Measurements from ENCODE around the gene CRIP3.
"Not testable (repeated sequence)": the region's sequence is repeated elsewhere in the genome, so short reads cannot be mapped to it uniquely, and the experiment has no call there.

CRIP3 gene

DNA sequence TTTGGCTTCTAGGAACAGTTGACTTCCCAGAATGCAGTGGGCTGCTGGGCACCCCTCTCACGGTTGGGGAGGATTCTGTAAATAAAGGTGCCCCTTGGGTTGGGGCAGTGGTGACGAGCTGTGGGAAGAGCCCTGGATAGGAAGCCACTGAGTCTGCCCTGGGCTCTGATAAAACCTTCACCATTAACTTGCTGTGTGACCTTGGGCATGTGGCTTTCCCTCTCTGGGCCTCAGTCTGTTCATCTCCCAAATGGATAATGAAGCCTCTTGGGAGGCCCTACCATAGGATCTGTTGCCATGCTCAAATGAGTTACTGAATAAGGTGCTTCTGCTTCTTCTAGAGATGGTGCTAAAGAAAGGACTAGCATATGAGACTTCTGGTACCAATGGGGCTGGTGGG is 3.7 kb downstream of the CRIP3 start:
- DNase-seq = no peak

DNA sequence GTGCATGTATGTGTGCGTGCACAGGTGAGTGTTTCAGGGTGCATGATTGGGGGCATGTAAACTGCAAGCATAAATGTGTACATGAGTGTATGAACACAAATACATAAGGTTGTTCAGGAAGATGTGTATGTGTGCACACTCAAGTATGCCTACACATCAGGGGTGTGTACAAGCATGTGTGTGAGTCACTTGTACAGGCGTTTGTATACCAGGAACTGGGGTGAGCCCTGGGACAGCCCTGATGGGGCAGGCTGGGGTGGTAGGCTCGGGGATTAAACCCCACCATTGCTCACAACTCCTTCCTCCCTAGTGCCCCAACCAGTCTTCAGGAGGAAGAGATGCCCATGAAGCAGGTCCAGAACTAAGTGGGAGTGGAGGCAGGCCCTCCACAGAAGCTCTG is 4.3 kb downstream of the CRIP3 start:
- DNase-seq = no peak

DNA sequence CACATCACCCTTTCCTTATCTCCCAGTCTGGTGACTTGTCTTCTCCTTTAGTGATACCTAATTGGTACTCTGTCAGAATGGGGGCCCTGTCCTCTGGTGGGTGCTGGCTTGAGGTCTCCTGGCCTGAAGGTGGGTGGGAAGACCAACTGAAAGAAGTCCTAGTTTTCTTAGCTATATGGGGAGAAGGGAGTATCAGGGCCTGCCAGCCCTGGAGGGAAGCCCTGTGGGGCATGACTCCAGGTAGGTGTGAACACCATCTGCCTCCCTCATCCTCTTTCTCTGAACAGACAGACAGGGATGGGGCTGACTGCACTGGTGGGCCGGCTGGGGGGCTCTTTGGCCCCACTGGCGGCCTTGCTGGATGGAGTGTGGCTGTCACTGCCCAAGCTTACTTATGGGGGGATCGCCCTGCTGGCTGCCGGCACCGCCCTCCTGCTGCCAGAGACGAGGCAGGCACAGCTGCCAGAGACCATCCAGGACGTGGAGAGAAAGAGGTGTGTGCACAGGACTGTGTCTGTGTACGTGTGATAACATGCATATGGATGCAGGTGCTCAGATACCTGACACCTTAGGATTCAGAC is 4.8 kb downstream of the CRIP3 start:
- DNase-seq = no peak

DNA sequence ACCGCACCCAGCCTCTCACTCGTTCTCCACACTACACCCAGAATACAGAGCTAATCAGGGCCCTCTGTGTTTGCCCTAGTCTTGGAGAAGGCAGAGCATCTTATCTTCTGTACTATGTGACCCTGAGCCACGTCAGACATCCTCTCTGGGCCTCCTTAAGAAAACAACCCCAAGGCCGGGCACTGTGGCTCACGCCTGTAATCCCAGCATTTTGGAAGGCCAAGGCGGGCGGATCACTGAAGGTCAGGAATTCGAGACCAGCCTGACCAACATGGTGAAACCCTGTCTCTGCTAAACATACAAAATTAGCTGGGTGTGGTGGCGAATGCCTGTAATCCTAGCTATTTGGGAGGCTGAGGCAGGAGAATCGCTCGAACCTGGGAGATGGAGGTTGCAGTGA is 5.6 kb downstream of the CRIP3 start:
- not testable (repeated sequence) for DNase-seq

DNA sequence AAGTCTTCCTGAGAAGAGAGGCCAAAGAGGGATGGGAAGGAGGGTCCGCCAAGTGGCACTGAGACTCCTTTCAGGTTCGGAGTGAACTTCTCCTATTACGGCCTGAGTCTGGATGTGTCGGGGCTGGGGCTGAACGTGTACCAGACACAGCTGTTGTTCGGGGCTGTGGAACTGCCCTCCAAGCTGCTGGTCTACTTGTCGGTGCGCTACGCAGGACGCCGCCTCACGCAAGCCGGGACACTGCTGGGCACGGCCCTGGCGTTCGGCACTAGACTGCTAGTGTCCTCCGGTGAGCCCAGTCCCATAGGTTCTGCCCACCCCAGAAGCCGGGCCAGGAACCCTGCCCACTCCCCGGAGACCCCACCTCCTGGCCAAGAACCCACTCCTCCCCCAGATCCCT is 6.5 kb downstream of the CRIP3 start:
- no peak for DNase-seq

DNA sequence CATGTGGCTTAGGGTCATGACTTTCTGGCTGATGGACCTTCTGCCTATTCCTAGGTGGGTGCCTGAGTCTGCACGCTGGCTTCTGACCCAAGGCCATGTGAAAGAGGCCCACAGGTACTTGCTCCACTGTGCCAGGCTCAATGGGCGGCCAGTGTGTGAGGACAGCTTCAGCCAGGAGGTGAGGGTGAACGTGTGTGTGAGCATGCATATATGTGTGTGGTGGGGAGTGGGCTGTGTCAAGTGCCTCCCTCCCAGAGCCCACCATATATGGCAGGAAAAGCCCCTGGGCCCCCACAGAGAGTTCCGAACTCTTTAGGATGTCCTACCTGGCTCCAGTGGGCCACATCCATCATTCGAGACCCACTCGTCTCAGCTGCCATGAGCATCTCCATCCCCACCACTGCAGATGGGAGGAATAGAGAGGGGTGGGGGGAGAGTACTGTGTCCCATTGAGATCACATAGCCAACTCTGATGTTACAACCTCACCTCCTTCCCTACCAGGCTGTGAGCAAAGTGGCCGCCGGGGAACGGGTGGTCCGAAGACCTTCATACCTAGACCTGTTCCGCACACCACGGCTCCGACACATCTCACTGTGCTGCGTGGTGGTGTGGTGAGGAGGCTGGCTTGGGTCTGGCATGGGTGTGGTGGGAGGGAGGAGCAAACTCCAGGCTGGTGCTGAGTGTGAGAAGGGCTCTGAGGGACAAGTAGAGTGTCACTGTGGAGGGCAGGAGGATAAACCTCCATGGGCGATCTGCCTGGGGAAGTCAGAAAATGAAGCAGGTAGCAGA is 7.3 kb downstream of the CRIP3 start:
- no peak for DNase-seq

DNA sequence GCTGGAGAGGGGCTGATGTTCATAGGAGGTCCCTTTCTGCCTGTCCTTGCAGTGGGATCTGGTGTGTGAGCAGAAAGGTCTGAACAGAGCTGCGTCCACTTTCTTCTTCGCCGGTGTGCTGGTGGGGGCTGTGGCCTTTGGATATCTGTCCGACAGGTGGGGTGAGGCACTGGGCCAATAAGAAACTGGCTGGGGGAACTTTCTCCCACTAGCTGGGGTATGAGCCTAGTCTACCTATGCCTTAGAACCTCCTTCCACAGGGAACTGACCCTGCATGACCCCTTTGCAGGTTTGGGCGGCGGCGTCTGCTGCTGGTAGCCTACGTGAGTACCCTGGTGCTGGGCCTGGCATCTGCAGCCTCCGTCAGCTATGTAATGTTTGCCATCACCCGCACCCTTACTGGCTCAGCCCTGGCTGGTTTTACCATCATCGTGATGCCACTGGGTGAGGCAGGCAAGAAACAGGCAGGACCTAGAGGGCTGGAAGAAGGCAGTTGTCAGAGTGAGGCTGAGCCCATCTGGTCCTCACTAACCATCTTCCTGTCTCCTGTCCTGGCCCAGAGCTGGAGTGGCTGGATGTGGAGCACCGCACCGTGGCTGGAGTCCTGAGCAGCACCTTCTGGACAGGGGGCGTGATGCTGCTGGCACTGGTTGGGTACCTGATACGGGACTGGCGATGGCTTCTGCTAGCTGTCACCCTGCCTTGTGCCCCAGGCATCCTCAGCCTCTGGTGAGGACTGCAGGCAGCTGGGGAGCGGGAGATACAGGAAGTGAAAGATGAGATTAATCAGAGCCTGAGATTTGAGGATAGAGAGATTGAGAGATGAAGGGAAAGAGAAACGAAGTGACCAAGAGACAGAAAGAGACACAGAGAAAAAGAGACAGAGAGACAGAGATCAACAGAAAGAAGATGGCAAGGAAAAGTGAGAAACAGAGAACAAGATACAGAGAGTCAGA is 9.0 kb downstream of the CRIP3 start:
- DNase-seq = no peak

DNA sequence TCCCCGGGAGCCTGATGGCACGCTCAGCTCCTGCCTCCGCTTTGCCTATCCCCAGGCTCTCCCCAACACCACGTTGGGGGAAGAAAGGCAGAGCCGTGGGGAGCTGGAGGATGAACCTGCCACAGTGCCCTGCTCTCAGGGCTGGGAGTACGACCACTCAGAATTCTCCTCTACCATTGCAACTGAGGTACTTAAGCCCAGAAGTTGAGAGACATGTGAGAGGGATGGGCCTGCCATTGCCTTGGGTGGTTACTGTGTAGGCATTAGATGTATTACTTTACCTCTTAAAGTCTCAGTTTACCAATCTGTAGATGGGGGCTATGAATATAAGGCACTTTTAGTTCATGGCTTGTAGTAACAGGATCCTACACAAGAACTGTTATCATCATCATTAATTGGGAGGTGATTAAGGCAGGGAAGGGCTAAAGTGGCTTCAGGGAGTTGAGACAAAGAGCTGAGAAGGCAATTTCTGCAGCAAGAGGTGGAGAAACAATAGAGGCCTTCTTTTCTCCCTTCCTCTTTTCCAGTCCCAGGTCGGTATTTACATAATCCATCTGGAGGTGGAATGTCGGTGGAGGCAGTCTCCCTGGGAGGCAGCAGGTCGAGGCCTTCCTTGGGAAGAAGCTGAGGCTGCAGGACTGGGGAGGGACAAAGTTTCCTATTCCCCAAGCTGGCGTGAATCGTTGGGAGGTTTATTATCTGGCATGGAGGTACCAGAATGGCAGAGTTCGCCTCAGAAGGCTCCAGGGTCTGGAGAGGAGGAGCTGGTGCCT is 9.9 kb downstream of the CRIP3 start:
- no peak for DNase-seq

DNA sequence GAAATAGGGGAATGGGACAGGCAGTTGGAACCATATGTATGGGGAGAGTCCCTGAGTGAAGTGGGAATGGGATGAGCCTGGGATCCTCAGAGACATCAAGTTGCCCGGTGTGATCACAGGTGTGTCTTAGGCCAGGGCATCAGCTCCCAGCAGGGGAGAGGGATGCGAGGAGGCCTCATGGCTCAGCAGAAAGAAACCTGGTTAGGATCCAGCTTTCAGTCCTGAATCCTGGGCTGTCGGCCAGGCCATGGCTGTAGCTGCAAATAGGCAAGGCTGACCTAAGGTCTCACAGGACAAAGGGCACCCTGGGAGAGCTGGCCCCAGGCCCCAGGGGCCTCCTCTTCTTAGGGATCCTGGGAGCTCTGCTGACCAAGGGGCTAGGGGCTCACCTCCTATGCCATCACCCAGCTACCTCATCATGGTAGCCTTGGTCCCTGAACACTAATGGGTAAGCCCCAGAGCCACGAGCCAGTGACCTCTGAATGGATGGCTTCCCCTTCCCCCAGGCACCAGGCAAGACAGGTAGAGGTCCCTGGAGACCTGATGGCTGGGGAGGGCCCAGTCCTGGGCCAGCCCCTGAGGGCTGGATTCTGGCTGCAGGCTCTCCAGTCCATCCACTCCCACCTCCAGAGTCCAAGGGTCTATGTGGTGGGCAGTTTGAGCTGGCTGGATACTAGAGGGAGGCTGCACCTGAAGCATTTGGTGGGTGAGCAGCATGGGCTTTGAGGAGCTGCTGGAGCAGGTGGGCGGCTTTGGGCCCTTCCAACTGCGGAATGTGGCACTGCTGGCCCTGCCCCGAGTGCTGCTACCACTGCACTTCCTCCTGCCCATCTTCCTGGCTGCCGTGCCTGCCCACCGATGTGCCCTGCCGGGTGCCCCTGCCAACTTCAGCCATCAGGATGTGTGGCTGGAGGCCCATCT is 10.7 kb downstream of the CRIP3 start, which contains the start of gene SLC22A7:
TSS of gene SLC22A7 (plus strand) at position 617 of the 921 bp plus-strand sequence. CDS start at position 716, 99 bp downstream.
- DNase-seq = no peak

DNA sequence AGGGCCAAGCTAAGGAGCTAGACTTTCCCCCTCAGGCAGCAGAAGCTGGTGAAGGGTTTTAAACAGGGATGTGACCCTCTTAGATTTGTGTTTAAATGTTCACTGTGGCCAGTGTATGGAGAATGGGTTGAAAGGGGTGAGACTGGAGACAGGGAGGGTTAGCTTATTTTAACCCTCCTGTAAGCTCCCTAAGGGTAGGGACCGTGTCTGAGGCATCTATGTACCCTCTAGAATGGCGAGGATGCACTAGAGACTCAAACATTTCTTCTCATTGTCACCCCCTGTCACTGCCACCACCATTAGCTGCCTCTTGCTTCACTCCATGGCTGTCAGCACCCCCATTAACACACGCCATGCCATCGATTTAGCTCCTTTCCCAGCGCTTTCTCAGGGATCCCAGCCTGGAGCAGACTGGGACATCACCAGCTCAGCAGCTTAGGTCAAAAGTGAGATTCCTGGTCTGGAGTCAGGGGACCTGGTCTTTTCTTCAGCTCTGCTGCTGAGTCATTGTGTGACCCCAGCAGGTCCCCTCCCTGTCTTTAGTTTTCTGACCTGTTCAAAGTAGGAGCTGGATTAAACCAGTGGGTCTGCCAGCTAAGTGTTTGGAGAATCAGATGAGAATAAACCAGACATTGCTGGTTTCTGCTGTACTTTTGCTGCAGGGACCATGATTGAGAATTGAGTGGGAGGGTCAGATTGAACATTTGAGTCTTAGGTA is 11.7 kb downstream of the CRIP3 start:
- no peak for DNase-seq

DNA sequence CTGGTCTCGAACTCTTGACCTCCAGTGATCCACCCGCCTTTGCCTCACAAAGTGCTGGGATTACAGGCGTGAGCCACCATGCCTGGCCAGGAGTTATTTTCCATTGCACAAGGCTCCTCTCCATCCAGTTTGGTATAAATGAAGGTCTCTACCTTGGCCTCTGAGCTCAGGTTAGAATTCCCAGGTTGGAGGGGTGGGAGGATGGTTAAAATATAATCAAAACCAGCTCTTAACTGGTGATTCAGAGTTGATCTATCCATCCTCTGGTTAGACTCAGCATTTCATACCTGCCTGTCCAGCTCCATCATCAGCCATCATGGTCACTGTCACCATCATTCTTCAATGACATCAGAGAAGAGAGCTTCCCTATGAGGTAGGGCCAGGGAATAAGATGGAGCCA is 13.2 kb downstream of the CRIP3 start:
- no peak for DNase-seq

DNA sequence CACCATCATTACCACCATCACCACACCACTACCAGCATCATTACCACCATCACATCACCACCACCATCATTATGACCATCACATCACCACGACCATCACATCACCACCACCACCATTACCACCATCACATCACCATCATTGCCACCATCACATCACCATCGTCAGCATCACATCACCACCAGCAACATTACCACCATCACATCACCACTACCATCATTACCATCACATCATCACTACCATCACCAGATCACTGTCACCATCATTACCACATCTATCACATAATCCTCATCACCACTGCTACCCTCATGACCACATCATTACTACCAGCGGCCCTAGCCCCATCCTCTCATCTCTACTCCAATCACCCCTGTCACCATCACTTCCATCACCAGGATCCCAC is 14.1 kb downstream of the CRIP3 start:
- no peak for DNase-seq

DNA sequence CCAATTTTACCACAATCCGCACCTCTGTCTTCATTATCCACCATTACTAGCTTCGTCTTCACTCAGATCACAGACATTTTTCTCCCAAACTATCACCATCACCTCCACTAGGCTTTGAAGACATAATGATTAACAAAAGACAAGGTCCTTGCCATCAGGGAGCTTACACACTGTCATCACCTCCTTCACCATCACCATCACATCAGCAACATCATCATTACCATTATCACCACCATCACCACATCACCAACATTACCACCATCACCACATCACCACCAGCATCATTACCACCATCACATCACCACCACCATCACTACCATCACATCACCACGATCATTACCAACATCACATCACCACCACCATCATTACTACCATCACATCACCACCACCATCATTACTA is 14.9 kb downstream of the CRIP3 start:
- no peak for DNase-seq

DNA sequence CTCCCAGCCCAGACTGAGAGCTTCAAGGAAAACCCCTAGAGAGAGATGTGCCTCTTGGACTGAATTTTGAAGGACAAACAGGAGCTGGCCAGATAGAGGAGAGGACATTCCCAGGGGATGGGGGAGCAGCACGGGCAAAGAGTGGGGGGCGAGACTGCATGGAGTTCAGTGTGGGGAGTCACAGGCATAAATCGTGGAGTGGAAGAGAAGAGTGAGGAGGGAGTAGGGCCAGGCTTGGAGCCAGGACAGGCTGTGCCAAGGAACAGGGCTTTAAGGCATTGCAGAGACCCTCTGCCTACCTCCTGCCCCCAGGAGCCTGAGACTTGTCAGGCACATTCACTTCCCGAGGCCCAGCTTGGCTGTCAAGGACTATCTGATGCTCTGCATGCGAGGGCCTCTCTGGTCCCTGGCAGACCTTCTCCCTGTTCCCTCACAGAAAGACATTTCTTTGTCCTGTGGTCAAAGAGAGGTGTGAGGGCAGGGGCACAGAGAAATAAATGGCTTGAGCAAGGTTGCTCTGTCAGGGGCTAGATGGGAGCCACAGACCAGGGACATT is 15.8 kb downstream of the CRIP3 start:
- DNase-seq = no peak

DNA sequence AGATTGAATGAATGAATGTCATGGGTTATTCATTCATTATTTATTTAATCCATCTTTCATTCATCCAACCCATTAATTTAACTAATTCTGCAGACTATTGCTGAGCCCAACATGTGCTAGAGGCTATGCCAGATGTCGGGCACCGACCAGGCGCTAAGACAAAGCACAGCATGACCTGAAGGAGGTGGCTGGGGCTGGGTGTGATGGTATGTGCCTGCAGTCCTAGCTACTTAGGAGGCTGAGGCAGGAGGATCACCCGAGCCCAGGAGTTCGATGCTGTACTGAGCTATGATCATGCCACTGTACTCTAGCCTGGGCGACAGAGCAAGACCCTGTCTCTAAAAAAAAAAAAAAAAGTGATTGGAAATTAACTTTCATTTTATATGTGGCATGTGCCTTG is 16.3 kb downstream of the CRIP3 start:
- no peak for DNase-seq

DNA sequence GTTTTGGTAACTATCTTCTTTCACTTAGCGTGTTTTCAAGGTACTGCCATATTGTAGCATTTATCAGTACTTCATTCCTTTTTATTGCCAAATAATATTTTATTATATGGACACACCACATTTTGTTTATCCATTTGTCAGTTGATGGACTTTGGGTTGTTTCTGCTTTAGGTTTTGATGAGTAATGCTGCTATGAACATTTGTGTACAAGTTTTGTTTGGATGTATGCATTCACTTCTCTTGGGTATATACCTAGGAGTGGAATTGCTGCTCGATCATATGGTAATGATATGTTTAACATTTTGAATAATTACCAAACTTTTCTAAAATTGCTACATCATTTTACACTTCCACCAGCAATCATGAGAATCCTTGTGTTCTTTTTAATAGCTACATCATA is 16.9 kb downstream of the CRIP3 start:
- DNase-seq = no peak

DNA sequence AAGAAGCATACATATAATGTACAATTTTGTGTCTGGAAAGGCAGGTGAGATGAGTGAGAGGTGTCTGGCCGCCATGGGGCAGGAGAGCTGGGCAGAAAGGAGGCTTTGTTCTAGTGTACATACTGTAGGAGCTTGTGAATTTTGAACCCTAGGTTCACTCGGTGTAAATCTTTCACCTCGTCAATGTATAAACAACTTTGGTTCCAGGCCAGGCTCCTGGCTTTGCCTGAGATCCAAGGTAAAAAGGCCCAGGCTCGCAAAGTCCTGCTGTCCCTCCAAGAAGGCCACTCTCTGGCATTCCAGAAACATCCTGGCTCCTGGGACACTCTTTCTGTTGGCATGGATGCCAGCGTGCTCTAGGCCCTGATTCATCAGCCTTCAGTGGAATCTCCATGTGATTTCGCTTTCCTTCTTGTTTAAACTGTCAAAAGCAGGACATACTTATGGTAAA is 17.7 kb downstream of the CRIP3 start:
- DNase-seq = no peak

DNA sequence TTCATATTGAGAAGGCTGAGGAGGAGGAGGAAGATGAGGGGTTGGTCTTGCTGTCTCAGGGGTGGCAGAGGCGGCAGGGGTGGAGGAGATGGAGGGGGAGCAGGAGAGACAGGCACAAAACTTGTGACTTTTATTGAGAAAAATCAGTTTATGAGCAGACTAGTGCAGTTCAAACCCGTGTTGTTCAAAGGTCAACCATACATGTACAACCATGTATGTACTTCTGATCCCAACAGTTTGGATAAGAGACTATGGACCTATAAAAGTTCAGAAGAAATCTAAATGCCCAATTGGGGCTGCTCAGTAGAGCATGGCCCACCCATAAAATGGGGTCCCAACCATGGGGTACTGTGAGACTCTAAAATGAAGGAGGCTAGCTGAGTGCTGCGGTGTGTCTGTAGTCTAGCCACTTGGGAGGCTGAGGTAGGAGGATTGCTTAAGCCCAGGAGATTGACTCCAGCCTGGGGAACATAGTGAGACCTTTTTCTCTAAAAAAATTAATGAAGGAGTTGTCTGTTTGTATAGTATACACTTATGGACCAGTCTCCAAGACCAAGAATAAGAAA is 18.2 kb downstream of the CRIP3 start:
- DNase-seq = no peak

DNA sequence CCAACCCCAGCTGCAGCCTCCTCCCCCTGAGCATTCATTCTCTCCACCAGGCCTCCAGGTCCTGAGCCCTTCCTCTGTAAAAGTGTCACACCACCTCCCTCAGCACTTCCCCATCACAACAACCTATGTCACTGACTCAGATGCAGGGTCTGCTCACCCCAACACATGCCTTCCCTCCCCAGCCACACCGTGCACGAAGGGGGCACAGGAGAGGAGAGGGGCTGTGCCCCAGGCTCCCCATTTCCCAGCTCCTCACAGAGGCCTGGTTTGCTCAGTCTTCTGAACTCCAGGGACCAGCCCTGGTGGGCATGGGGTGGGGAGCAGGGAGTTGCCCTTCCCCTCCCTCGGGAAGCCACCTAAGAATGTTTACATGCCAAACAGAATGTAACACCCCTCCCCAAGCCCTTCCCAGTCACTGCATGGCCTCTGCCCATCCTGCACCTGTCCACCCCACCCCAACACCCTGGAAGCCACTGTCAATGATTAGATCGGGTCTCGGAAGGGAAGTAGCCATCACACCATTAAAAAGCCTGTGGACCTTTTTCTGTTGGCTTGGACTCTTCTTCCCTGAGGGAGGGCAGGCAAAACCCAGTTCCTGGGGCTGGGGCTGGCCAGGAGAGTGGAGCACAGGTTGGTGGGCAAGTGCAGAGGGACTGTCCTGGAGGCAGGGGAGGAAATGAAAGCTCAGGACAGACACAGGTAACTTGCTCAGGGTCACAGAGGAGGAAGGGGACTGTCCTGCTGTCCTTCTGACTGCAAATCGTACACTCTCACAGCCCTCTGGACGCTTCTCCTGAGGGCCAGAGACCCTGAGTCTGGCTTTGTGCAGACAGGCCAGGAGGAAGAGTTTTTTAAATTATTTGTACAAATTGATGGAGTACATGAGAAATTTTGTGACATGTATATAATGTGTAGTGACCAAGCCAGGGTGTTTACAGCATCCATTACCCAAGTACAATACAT is 20.6 kb downstream of the CRIP3 start:
- DNase-seq = no peak

All from OCI-M1 (cell line).